H9 (cell line): Measurements from ENCODE around the gene MDH1. TPM values are rescaled to one million over a fixed set of nuclear protein-coding genes. Genes with fewer than 3 reads are reported as not detected.

Experiments
- DNase-seq: peaks from one replicate; pipeline ENCODE4 v3.0.0-alpha.2; 2017
- H2AFZ ChIP-seq: one replicate; pipeline ENCODE4 v1.6.1; 2013; ENCODE audit warnings: mild to moderate bottlenecking, low read length, control low read depth, moderate library complexity
- H2AK5ac ChIP-seq: 2 replicates; pipeline ENCODE4 v1.6.1; 2013; ENCODE audit warnings: low read length, control low read depth, mixed read lengths; ENCODE audit not compliant: insufficient read length
- H2BK120ac ChIP-seq: one replicate; pipeline ENCODE4 v1.6.1; 2013; ENCODE audit warnings: low read depth, mild to moderate bottlenecking, low read length, control low read depth, inconsistent platforms; ENCODE audit not compliant: poor library complexity, severe bottlenecking
- H2BK12ac ChIP-seq: 2 replicates; pipeline ENCODE4 v1.6.1; 2013; ENCODE audit warnings: low read length, control low read depth, mixed read lengths, low read depth; ENCODE audit not compliant: insufficient read length
- H2BK15ac ChIP-seq: 2 replicates; pipeline ENCODE4 v1.6.1; 2013; ENCODE audit warnings: low read depth, low read length, control low read depth
- H2BK20ac ChIP-seq: one replicate; pipeline ENCODE4 v1.6.1; 2013; ENCODE audit warnings: low read depth, mild to moderate bottlenecking, low read length, control low read depth, inconsistent platforms; ENCODE audit not compliant: poor library complexity, severe bottlenecking
- H2BK5ac ChIP-seq: 2 replicates; pipeline ENCODE4 v1.6.1; 2013; ENCODE audit warnings: low read length, control low read depth, mixed read lengths; ENCODE audit not compliant: insufficient read length
- H3K14ac ChIP-seq: 2 replicates; pipeline ENCODE4 v1.6.1; 2013; ENCODE audit warnings: low read length, control low read depth; ENCODE audit not compliant: insufficient read depth
- H3K18ac ChIP-seq: 2 replicates; pipeline ENCODE4 v1.6.1; 2013; ENCODE audit warnings: low read depth, mild to moderate bottlenecking, mixed read lengths, low read length, control low read depth; ENCODE audit not compliant: insufficient read length
- H3K23ac ChIP-seq: 2 replicates; pipeline ENCODE4 v1.6.1; 2013; ENCODE audit warnings: low read length, control low read depth, mixed read lengths, low read depth; ENCODE audit not compliant: insufficient read length
- H3K23me2 ChIP-seq: 2 replicates; pipeline ENCODE4 v1.6.1; 2013; ENCODE audit warnings: low read depth, mild to moderate bottlenecking, mixed read lengths, low read length, control low read depth; ENCODE audit not compliant: insufficient read length, poor library complexity, severe bottlenecking
- H3K27ac ChIP-seq: 2 replicates; pipeline ENCODE4 v1.5.1; 2013; ENCODE audit warnings: low read length, control low read depth, mixed read lengths, low read depth; ENCODE audit not compliant: insufficient read length
- H3K27me3 ChIP-seq: 2 replicates; pipeline ENCODE4 v1.6.1; 2013; ENCODE audit warnings: low read length, control low read depth, inconsistent platforms; ENCODE audit not compliant: insufficient read depth
- H3K4ac ChIP-seq: 2 replicates; pipeline ENCODE4 v1.6.1; 2013; ENCODE audit warnings: low read depth, mild to moderate bottlenecking, control low read depth, inconsistent platforms, low read length, moderate library complexity
- H3K4me1 ChIP-seq: 2 replicates; pipeline ENCODE4 v1.6.1; 2013; ENCODE audit warnings: low read length, control low read depth, inconsistent platforms; ENCODE audit not compliant: insufficient read depth
- H3K4me2 ChIP-seq: 2 replicates; pipeline ENCODE4 v1.6.1; 2013; ENCODE audit warnings: low read length, control low read depth, mixed read lengths; ENCODE audit not compliant: insufficient read length, insufficient read depth
- H3K56ac ChIP-seq: 2 replicates; pipeline ENCODE4 v1.6.1; 2013; ENCODE audit warnings: low read depth, mild to moderate bottlenecking, mixed read lengths, low read length, control low read depth; ENCODE audit not compliant: insufficient read length
- H3K79me1 ChIP-seq: 2 replicates; pipeline ENCODE4 v1.6.1; 2013; ENCODE audit warnings: low read depth, mild to moderate bottlenecking, moderate library complexity, low read length, control low read depth, inconsistent platforms; ENCODE audit not compliant: insufficient read depth, poor library complexity, severe bottlenecking
- H3K79me2 ChIP-seq: 2 replicates; pipeline ENCODE4 v1.6.1; 2013; ENCODE audit warnings: low read length, control low read depth, inconsistent platforms; ENCODE audit not compliant: insufficient read depth
- H3K9ac ChIP-seq: 2 replicates; pipeline ENCODE4 v1.6.1; 2013; ENCODE audit warnings: low read length, control low read depth, mixed read lengths; ENCODE audit not compliant: insufficient read length; ENCODE audit errors: extremely low read depth
- H3K9me3 ChIP-seq: one replicate; pipeline ENCODE4 v1.6.1; 2013; ENCODE audit warnings: low read depth, low read length, inconsistent platforms; ENCODE audit not compliant: control insufficient read depth
- H3T11ph ChIP-seq: one replicate; pipeline ENCODE4 v1.6.1; 2013; ENCODE audit warnings: mild to moderate bottlenecking, low read length, control low read depth, inconsistent platforms
- H4K20me1 ChIP-seq: one replicate; pipeline ENCODE4 v1.6.1; 2013; ENCODE audit not compliant: control insufficient read depth, insufficient read length, insufficient read depth
- H4K5ac ChIP-seq: 2 replicates; pipeline ENCODE4 v1.6.1; 2013; ENCODE audit warnings: low read depth, mild to moderate bottlenecking, mixed read lengths, low read length, control low read depth; ENCODE audit not compliant: insufficient read length
- H4K8ac ChIP-seq: replicated peaks from 2 replicates; pipeline ENCODE4 v1.6.1; 2013; ENCODE audit warnings: low read length, control low read depth, mixed read lengths, low read depth; ENCODE audit not compliant: insufficient read length
- H4K91ac ChIP-seq: 2 replicates; pipeline ENCODE4 v1.6.1; 2013; ENCODE audit warnings: low read depth, mild to moderate bottlenecking, moderate library complexity, mixed read lengths, low read length, control low read depth; ENCODE audit not compliant: insufficient read length
- H3K27ac Mint-ChIP-seq, 3 experiments: 2 replicates in 2 of 3; 3 replicates in 1 of 3; pipeline ENCODE4 v1.8.0; 2020 to 2021; ENCODE audit warnings: mixed read lengths in 3 of 3, mild to moderate bottlenecking in 1 of 3, moderate library complexity in 1 of 3
- H3K27me3 Mint-ChIP-seq: 2 replicates; pipeline ENCODE4 v1.8.0; 2021; ENCODE audit warnings: low read depth, mild to moderate bottlenecking, moderate library complexity, mixed read lengths
- H3K36me3 Mint-ChIP-seq, 3 experiments: 2 replicates in 2 of 3; 3 replicates in 1 of 3; pipeline ENCODE4 v1.8.0; 2020 to 2021; ENCODE audit warnings: low read depth in 3 of 3, mixed read lengths in 3 of 3; ENCODE audit not compliant: insufficient read depth in 1 of 3
- H3K4me1 Mint-ChIP-seq, 2 experiments: 2 replicates each; pipeline ENCODE4 v1.8.0; 2020; ENCODE audit warnings: mixed read lengths in 2 of 2
- H3K4me3 Mint-ChIP-seq, 2 experiments: 2 replicates in 1 of 2; 3 replicates in 1 of 2; pipeline ENCODE4 v1.8.0; 2020 to 2021; ENCODE audit warnings: mild to moderate bottlenecking in 2 of 2, mixed read lengths in 2 of 2, moderate library complexity in 1 of 2
- H3K9me3 Mint-ChIP-seq, 2 experiments: 2 replicates in 1 of 2; 3 replicates in 1 of 2; pipeline ENCODE4 v1.8.0; 2020; ENCODE audit warnings: mild to moderate bottlenecking in 2 of 2, mixed read lengths in 2 of 2, moderate library complexity in 1 of 2
- WGBS: extraction: QIAGEN DNeasy Blood & Tissue Kit; methylation state at CpG from one replicate; pipeline ENCODE4 v1.1.7; 2013; ENCODE audit warnings: missing lambda C conversion rate, low lambda C conversion rate, mixed read lengths; ENCODE audit not compliant: insufficient read length; ENCODE audit errors: extremely low coverage; 5-methylcytosine and 5-hydroxymethylcytosine counted together
- total RNA-seq: library from RNA; stranded (reverse); gene quantifications from 2 replicates; pipeline ENCODE4 v1.2.1, GENCODE V29; 2021
- TF ChIP-seq, protein P1 (sequence below): fragments of 200-600 bp; sonication (generic); conservative IDR thresholded peaks from 3 replicates; pipeline ENCODE4 v1.8.0; 2021; ENCODE audit warnings: antibody characterized with exemption, mild to moderate bottlenecking

Gene MDH1
- total RNA-seq, 1 experiment from 2014 or later, result 324 TPM

DNA sequence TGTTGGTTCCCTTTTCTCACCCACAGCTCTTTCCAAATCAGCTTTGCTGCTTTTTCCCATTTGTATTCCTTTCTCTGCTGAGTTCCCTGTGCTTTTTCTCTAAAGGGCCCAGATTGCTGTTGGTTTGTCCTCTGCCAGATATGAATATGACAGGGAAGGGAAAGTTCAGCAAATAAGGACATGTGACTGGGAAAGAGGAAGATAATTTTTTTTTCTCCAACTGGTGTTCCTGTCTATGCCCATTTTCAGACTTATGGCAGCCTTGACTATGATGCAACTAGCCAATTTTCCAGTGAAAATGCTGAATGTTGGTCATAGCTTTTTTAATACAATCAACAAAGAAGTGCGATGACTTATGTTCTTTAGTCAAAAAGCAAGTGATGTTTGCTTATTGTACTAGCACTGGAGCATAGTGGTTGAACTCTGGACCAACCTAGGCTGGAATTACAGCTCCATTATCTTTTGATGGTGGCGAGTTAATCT, 7.7 kb downstream of the MDH1 start:
- Histone ChIP-seq H3K23me2 (no peaks in the 10 kb centered on the region), H2BK20ac (no peak overlapping the region), H3K4me2 (no peak overlapping the region), H2BK12ac (no peak overlapping the region), H3K27me3 (no peaks in the 10 kb centered on the region), H3K4ac (no peak overlapping the region), H3K79me1 (peaks cover 4% of the 10 kb centered on the region), H2AFZ (no peak overlapping the region), H4K8ac (no peak overlapping the region), H2BK5ac (no peak overlapping the region), H4K91ac (no peak overlapping the region), H3K79me2 (peaks cover 6% of the 10 kb centered on the region; the same call in 1 of the 2 replicates), H3K4me1 (no peaks in the 10 kb centered on the region), H3T11ph (no peak overlapping the region), H4K5ac (no peak overlapping the region), H3K27ac (no peak overlapping the region), H4K20me1 (no peaks in the 10 kb centered on the region), H2BK120ac (no peak overlapping the region), H3K23ac (no peak overlapping the region), H3K56ac (no peak overlapping the region), H2BK15ac (no peak overlapping the region), H3K18ac (no peak overlapping the region), H2AK5ac (no peak overlapping the region), H3K9me3 (no peaks in the 10 kb centered on the region), H3K14ac (no peak overlapping the region), H3K9ac (no peak overlapping the region)
- Mint-ChIP-seq H3K36me3 (peaks cover 30 to 73% (median 71%) of the 10 kb centered on the region in 3 experiments), H3K9me3 (no peaks in the 10 kb centered on the region), H3K4me3 (no peak overlapping the region), H3K27me3 (no peaks in the 10 kb centered on the region), H3K4me1 (peaks cover 39 to 55% of the 10 kb centered on the region in 2 experiments), H3K27ac (peak overlapping the region in 2 of 3 experiments; percentile 3 to 91; a peak in 3 of 7 replicates)
- DNase-seq, result no peak
- TF ChIP-seq, protein P1, sequence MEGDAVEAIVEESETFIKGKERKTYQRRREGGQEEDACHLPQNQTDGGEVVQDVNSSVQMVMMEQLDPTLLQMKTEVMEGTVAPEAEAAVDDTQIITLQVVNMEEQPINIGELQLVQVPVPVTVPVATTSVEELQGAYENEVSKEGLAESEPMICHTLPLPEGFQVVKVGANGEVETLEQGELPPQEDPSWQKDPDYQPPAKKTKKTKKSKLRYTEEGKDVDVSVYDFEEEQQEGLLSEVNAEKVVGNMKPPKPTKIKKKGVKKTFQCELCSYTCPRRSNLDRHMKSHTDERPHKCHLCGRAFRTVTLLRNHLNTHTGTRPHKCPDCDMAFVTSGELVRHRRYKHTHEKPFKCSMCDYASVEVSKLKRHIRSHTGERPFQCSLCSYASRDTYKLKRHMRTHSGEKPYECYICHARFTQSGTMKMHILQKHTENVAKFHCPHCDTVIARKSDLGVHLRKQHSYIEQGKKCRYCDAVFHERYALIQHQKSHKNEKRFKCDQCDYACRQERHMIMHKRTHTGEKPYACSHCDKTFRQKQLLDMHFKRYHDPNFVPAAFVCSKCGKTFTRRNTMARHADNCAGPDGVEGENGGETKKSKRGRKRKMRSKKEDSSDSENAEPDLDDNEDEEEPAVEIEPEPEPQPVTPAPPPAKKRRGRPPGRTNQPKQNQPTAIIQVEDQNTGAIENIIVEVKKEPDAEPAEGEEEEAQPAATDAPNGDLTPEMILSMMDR, result no peak
- WGBS, result no CpG with 5 or more reads among the region's 2 CpGs
